Esophagus (tissue), 2 donors: ENCODE results near the gene SLC27A6. TPM values are rescaled to one million over a fixed set of nuclear protein-coding genes. Genes with fewer than 3 reads are reported as not detected.

ENCODE experiments used
- H3K27ac ChIP-seq, 2 donors: one replicate each; pipeline ENCODE4 v1.5.1; 2013; ENCODE audit warnings: low read depth in 2 of 2, mild to moderate bottlenecking in 2 of 2, inconsistent platforms in 1 of 2, low read length in 1 of 2, moderate library complexity in 1 of 2
- H3K27me3 ChIP-seq, 2 donors: one replicate each; pipeline ENCODE4 v1.6.1; 2013; ENCODE audit warnings: low read length in 2 of 2, control low read depth in 1 of 2, mild to moderate bottlenecking in 1 of 2; ENCODE audit not compliant: insufficient read depth in 2 of 2, control insufficient read depth in 1 of 2
- H3K36me3 ChIP-seq, 2 donors: one replicate each; pipeline ENCODE4 v1.6.1; 2013; ENCODE audit warnings: low read length in 1 of 2; ENCODE audit not compliant: control insufficient read depth in 2 of 2, insufficient read depth in 2 of 2
- H3K4me1 ChIP-seq, 2 donors: one replicate each; pipeline ENCODE4 v1.6.1; 2013; ENCODE audit warnings: low read length in 1 of 2; ENCODE audit not compliant: control insufficient read depth in 2 of 2, insufficient read depth in 2 of 2
- H3K4me3 ChIP-seq, 2 donors: one replicate each; pipeline ENCODE4 v1.5.1; 2013; ENCODE audit warnings: low read length in 2 of 2, mild to moderate bottlenecking in 2 of 2, low read depth in 1 of 2, moderate library complexity in 1 of 2
- H3K9me3 ChIP-seq, 2 donors: one replicate each; pipeline ENCODE4 v1.6.1; 2013; ENCODE audit warnings: mild to moderate bottlenecking in 2 of 2, low read depth in 1 of 2, low read length in 1 of 2, moderate library complexity in 1 of 2; ENCODE audit not compliant: control insufficient read depth in 2 of 2, insufficient read depth in 1 of 2
- WGBS, 2 donors: extraction: QIAGEN DNeasy Blood & Tissue Kit; methylation state at CpG; one replicate each; pipeline ENCODE4 v1.1.7; 2013; 5-methylcytosine and 5-hydroxymethylcytosine counted together
- polyA plus RNA-seq, 2 donors: library from polyadenylated mRNA; stranded (reverse); fragments of 200-250 nt; gene quantifications; one replicate each; pipeline ENCODE4 v1.2.3, GENCODE V29; 2013
- donor health status: healthy with polysubstance abuse.
- donor health status: Bipolar disorder and iron deficiency.

SLC27A6 gene
- polyA plus RNA-seq, 2 donors: 0.98 to 3.9 TPM

GRCh38 chr5:129074903-129075302 is 109.6 kb downstream of the SLC27A6 start:
- Histone ChIP-seq H3K27ac (no peak overlapping the region), H3K27me3 (no peaks in the 10 kb centered on the region), H3K36me3 (no peaks in the 10 kb centered on the region), H3K4me1 (no peaks in the 10 kb centered on the region), H3K9me3 (no peaks in the 10 kb centered on the region), H3K4me3 (no peak overlapping the region)
- whole genome bisulfite sequencing, 2 donors: 64 to 67% methylated on average over 4 of the region's 4 CpGs

- Histone ChIP-seq H3K27me3 (no peaks in the 10 kb centered on the region), H3K9me3 (no peaks in the 10 kb centered on the region), H3K4me3 (no peak overlapping the region), H3K36me3 (no peaks in the 10 kb centered on the region), H3K27ac (no peak overlapping the region), H3K4me1 (no peaks in the 10 kb centered on the region)
- 56 to 58% methylated on average over 3 of the region's 3 CpGs for WGBS, 2 donors
Measured at GRCh38 chr5:129077433-129078075, 112.3 kb downstream of the SLC27A6 start.

- Histone ChIP-seq H3K4me1 (no peaks in the 10 kb centered on the region), H3K27me3 (no peaks in the 10 kb centered on the region), H3K9me3 (no peaks in the 10 kb centered on the region), H3K36me3 (no peaks in the 10 kb centered on the region), H3K27ac (no peak overlapping the region), H3K4me3 (no peak overlapping the region)
- WGBS, 2 donors: 62 to 66% methylated on average over 1 of the region's 1 CpG
Measured at GRCh38 chr5:129078247-129078646, 113.0 kb downstream of the SLC27A6 start.

- H3K4me3 ChIP-seq: no peak overlapping the region
- H3K27ac ChIP-seq: no peak overlapping the region
- no peaks in the 10 kb centered on the region for H3K27me3 ChIP-seq
- no peaks in the 10 kb centered on the region for H3K4me1 ChIP-seq
- no peaks in the 10 kb centered on the region for H3K36me3 ChIP-seq
- no peaks in the 10 kb centered on the region for H3K9me3 ChIP-seq
- WGBS, 2 donors: 63 to 73% methylated on average over 3 of the region's 3 CpGs
Measured at GRCh38 chr5:129078660-129079059, 113.4 kb downstream of the SLC27A6 start.

GRCh38 chr5:129079496-129079895 is 114.2 kb downstream of the SLC27A6 start:
- H3K36me3 ChIP-seq: no peaks in the 10 kb centered on the region
- no peak overlapping the region for H3K4me3 ChIP-seq
- no peak overlapping the region for H3K27ac ChIP-seq
- H3K4me1 ChIP-seq: no peaks in the 10 kb centered on the region
- no peaks in the 10 kb centered on the region for H3K9me3 ChIP-seq
- H3K27me3 ChIP-seq: no peaks in the 10 kb centered on the region

GRCh38 chr5:129080766-129081165 is 115.5 kb downstream of the SLC27A6 start:
- Histone ChIP-seq H3K4me3 (no peak overlapping the region), H3K36me3 (no peaks in the 10 kb centered on the region), H3K27me3 (no peaks in the 10 kb centered on the region), H3K4me1 (no peaks in the 10 kb centered on the region), H3K27ac (no peak overlapping the region), H3K9me3 (no peaks in the 10 kb centered on the region)
- 85 to 95% methylated on average over 7 of the region's 7 CpGs for WGBS, 2 donors

- WGBS, 2 donors: 83 to 86% methylated on average over 6 of the region's 6 CpGs
- no peaks in the 10 kb centered on the region for H3K36me3 ChIP-seq
- no peak overlapping the region for H3K4me3 ChIP-seq
- H3K27me3 ChIP-seq: no peaks in the 10 kb centered on the region
- no peaks in the 10 kb centered on the region for H3K4me1 ChIP-seq
- H3K27ac ChIP-seq: no peak overlapping the region
- no peaks in the 10 kb centered on the region for H3K9me3 ChIP-seq
Measured at GRCh38 chr5:129082225-129083136, 117.2 kb downstream of the SLC27A6 start.

Other genes with a start within 250 kb of the SLC27A6 start
- 10 to 100 TPM; 15.4 to 22.7 TPM for gene ISOC1, start 129.3 kb downstream of the SLC27A6 start, polyA plus RNA-seq